Tibial nerve (tissue), 4 donors: ENCODE data around the gene AEBP1. TPM values are rescaled to one million over a fixed set of nuclear protein-coding genes. Genes with fewer than 3 reads are reported as not detected.

Experiments
- DNase-seq, 2 donors: peaks; one replicate each; pipeline ENCODE4 v3.0.0-alpha.2; 2019; ENCODE audit warnings: low spot score in 2 of 2
- H3K27ac ChIP-seq, 4 donors: fragments of 200-600 bp; sonication (generic) in 3 of 4; one replicate each; pipeline ENCODE4 v1.5.1; 2017 to 2019; ENCODE audit warnings: mild to moderate bottlenecking in 1 of 4
- H3K27me3 ChIP-seq, 2 donors: fragments of 200-600 bp; sonication (generic) in 1 of 2; one replicate each; pipeline versions ENCODE4 v1.5.1 to v1.6.0; 2017 to 2019
- H3K36me3 ChIP-seq, 3 donors: fragments of 200-600 bp; sonication (generic); one replicate each; pipeline ENCODE4 v1.5.1; 2018 to 2019
- H3K4me1 ChIP-seq, 4 donors: fragments of 200-600 bp; sonication (generic) in 3 of 4; one replicate each; pipeline ENCODE4 v1.5.1; 2017 to 2019
- H3K4me3 ChIP-seq, 4 donors: fragments of 200-600 bp; sonication (generic) in 3 of 4; one replicate each; pipeline ENCODE4 v1.5.1; 2017 to 2019; ENCODE audit warnings: mild to moderate bottlenecking in 1 of 4, moderate library complexity in 1 of 4
- H3K9me3 ChIP-seq, 4 donors: fragments of 200-600 bp; sonication (generic) in 3 of 4; one replicate each; pipeline ENCODE4 v1.5.1; 2017 to 2019
- EP300 ChIP-seq, 2 donors: sonication (generic); formaldehyde crosslinking; IDR thresholded peaks; one replicate each; pipeline ENCODE4 v1.6.1; 2017; ENCODE audit warnings: antibody characterized with exemption in 2 of 2, mild to moderate bottlenecking in 1 of 2
- POLR2A ChIP-seq, 2 donors: fragments of 450-650 bp; IDR thresholded peaks; one replicate each; pipeline ENCODE4 v1.6.1; 2017; ENCODE audit warnings: antibody characterized with exemption in 2 of 2, mild to moderate bottlenecking in 2 of 2, moderate library complexity in 2 of 2
- WGBS, 2 donors: methylation state at CpG; one replicate each; pipeline ENCODE4 v1.1.5; 2018; 5-methylcytosine and 5-hydroxymethylcytosine counted together
- total RNA-seq, 4 donors: library from RNA; depleted of rRNA; stranded (reverse); fragments of >200 nt; gene quantifications; one replicate each; pipeline ENCODE4 v1.1.0, GENCODE V29; 2016
- TF ChIP-seq, protein P1 (sequence below), 5 experiments: fragments of 200-600 bp in 3 of 5; fragments of 450-650 bp in 2 of 5; sonication (generic) in 3 of 5; IDR thresholded peaks; one replicate each; pipeline ENCODE4 v1.5.1; 2016 to 2019; ENCODE audit warnings: antibody characterized with exemption in 5 of 5, mild to moderate bottlenecking in 3 of 5, moderate library complexity in 2 of 5

The AEBP1 gene
- total RNA-seq, 4 donors from 2014 or later, result 142 to 440 (median 264) TPM

GRCh38 chr7:44152971-44153947 is 49.1 kb downstream of the AEBP1 start:
- Histone ChIP-seq H3K27ac (no peak overlapping the region), H3K4me3 (no peak overlapping the region), H3K4me1 (no peaks in the 10 kb centered on the region), H3K9me3 (no peaks in the 10 kb centered on the region), H3K27me3 (no peaks in the 10 kb centered on the region), H3K36me3 (no peaks in the 10 kb centered on the region)
- no peak for DNase-seq
- 78 to 87% methylated on average over 18 to 22 of the region's 22 CpGs for WGBS, 2 donors
- TF ChIP-seq POLR2A (IDR thresholded peaks at IDR 0.05) (no peak), EP300 (IDR thresholded peaks at IDR 0.05) (no peak)
- TF ChIP-seq, protein P1, sequence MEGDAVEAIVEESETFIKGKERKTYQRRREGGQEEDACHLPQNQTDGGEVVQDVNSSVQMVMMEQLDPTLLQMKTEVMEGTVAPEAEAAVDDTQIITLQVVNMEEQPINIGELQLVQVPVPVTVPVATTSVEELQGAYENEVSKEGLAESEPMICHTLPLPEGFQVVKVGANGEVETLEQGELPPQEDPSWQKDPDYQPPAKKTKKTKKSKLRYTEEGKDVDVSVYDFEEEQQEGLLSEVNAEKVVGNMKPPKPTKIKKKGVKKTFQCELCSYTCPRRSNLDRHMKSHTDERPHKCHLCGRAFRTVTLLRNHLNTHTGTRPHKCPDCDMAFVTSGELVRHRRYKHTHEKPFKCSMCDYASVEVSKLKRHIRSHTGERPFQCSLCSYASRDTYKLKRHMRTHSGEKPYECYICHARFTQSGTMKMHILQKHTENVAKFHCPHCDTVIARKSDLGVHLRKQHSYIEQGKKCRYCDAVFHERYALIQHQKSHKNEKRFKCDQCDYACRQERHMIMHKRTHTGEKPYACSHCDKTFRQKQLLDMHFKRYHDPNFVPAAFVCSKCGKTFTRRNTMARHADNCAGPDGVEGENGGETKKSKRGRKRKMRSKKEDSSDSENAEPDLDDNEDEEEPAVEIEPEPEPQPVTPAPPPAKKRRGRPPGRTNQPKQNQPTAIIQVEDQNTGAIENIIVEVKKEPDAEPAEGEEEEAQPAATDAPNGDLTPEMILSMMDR (IDR thresholded peaks at IDR 0.05), result no peak

DNA sequence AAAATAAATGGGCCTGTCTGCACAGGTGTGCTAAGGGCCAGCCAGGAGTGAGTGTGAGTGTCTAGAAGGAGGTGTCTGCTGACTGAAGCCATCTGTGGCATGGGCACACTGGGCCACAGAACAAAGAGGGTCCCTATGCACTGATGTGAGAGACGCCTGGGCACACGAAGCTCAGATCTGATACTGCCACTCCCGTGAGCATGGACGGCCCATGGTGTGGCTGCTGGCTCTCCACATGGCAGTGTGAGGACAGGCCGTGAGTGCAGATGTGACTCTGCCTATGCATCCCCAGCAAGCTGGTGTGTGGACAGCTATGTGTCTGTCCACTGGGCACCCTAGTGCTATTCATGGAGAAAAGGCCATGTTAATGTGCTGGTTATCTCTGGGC is 49.8 kb downstream of the AEBP1 start:
- no peaks in the 10 kb centered on the region for H3K4me1 ChIP-seq
- no peak for TF ChIP-seq EP300 (IDR thresholded peaks at IDR 0.05)
- no peak for TF ChIP-seq POLR2A (IDR thresholded peaks at IDR 0.05)
- TF ChIP-seq, protein P1 (IDR thresholded peaks at IDR 0.05), result no peak
- H3K4me3 ChIP-seq, result no peak overlapping the region
- no peaks in the 10 kb centered on the region for H3K9me3 ChIP-seq
- H3K27ac ChIP-seq, result no peak overlapping the region
- WGBS, 2 donors, result 84 to 85% methylated on average over 4 to 5 of the region's 5 CpGs
- DNase-seq, result no peak
- no peaks in the 10 kb centered on the region for H3K27me3 ChIP-seq
- H3K36me3 ChIP-seq, result no peaks in the 10 kb centered on the region

DNA sequence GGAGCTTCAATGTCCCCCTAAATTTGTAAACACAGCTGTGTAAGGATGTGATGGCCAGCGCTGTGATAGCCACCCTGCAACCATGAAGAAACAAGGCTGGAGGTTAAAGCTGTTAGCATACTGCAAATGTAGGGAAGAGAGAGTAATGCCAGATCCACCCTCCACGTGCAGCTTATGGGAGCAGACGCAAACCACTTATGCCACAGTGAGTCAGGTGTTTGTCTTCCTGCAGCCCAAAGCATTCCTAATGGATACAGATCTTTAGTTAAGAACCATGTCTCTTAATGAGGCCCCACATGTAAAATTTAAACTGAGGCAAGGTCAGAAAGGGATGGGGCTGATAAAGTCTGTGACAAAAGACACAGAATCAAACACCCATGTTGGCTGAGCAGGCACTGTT is 50.6 kb downstream of the AEBP1 start:
- WGBS, 2 donors, result 75 to 77% methylated on average over 3 of the region's 3 CpGs
- H3K4me3 ChIP-seq, result no peak overlapping the region

GRCh38 chr7:44155191-44156185 is 51.3 kb downstream of the AEBP1 start:
- Histone ChIP-seq H3K4me3 (no peak overlapping the region), H3K9me3 (no peaks in the 10 kb centered on the region), H3K27ac (no peak overlapping the region), H3K4me1 (no peaks in the 10 kb centered on the region), H3K36me3 (no peaks in the 10 kb centered on the region), H3K27me3 (no peaks in the 10 kb centered on the region)
- TF ChIP-seq POLR2A (IDR thresholded peaks at IDR 0.05), result no peak
- no peak for TF ChIP-seq EP300 (IDR thresholded peaks at IDR 0.05)
- TF ChIP-seq, protein P1 (IDR thresholded peaks at IDR 0.05), result no peak
- no peak for DNase-seq
- 82 to 85% methylated on average over 8 of the region's 8 CpGs for WGBS, 2 donors

More for the DNA sequence above, 50.6 kb downstream of the AEBP1 start:
- Histone ChIP-seq H3K36me3 (no peaks in the 10 kb centered on the region), H3K27ac (no peak overlapping the region), H3K4me1 (no peaks in the 10 kb centered on the region), H3K27me3 (no peaks in the 10 kb centered on the region), H3K9me3 (no peaks in the 10 kb centered on the region)
- no peak for DNase-seq
- TF ChIP-seq, protein P1 (IDR thresholded peaks at IDR 0.05), result no peak
- TF ChIP-seq EP300 (IDR thresholded peaks at IDR 0.05) (no peak), POLR2A (IDR thresholded peaks at IDR 0.05) (no peak)
